ENCODE measurements around the gene ELMO3. TPM values are rescaled to one million over a fixed set of nuclear protein-coding genes. Genes with fewer than 3 reads are reported as not detected.
A peak's percentile ranks its signal among the peaks of the same experiment; 100 is the strongest.

The ELMO3 gene
- total RNA-seq, 1 experiment from 2014 or later = 1.5 TPM

GRCh38 chr16:67245186-67245585 is 46.3 kb downstream of the ELMO3 start:
- in situ Hi-C loops (cut with HindIII; ENCODE audit: low pct_unique_long_range_greater_than_20kb, low sequenced_read_pairs) = no loop called here
- no peak for DNase-seq (ENCODE audit: low read depth)

DNA sequence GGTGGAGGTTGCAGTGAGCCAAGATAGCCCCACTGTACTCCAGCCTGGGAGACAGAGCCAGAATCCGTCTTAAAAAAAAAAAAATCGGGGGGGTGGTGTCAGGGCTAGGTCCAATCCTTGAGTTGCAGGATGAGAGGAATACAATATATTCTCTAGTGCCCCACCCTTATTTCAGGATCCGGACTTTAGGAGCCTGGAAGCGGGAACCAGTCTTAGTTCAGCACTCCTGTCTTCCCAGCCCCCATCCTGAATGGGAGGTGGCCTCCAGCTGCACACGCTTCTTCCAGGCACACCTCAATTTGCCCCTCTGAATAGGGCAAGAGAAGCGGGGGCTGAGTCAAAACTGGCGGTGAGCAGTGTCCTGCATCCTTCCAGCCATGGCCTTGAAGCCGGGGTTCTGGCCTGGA is 46.7 kb downstream of the ELMO3 start:
- in situ Hi-C loops (cut with HindIII; ENCODE audit: low pct_unique_long_range_greater_than_20kb, low sequenced_read_pairs) = no loop called here
- DNase-seq (ENCODE audit: low read depth) = no peak

DNA sequence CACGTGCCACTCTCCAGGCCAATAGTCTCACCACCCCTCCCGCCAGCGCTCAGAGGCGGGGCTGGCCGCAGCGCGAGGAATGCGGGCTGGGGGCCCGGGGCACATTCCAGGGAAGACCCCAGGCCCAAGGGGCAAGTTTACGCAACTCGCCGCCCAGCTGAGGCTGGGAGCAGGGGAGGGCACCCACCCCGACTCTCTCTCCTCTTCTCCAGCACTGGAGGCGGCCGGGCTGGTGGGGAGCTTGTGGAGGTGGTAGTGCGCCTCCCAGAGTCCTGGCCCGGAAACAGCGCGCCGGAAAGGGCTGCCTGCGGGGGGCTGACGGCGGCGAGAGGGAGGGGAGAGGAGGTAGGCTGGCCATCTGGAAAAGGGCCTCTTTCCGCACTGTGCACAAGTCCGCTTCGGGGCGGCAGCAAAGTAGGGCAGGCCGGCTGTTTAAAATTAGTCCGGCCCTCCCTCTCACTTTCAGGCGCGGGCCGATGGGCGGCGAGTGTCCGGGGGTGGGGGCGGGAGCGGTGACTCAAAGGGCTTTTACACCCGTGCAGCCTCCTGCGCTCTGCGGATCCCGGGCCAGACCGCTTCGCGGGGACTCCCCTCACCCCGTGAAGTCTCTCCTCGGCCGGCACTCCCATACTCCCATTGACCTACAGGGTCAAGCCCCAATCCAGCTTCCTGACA is 47.3 kb downstream of the ELMO3 start:
- in situ Hi-C loops (cut with HindIII; ENCODE audit: low pct_unique_long_range_greater_than_20kb, low sequenced_read_pairs) = no loop called here
- DNase-seq (ENCODE audit: low read depth) = peak; percentile 71

- in situ Hi-C loops (cut with HindIII; ENCODE audit: low pct_unique_long_range_greater_than_20kb, low sequenced_read_pairs) = no loop called here
- no peak for DNase-seq (ENCODE audit: low read depth)
Measured at GRCh38 chr16:67246756-67247191, 47.8 kb downstream of the ELMO3 start.

DNA sequence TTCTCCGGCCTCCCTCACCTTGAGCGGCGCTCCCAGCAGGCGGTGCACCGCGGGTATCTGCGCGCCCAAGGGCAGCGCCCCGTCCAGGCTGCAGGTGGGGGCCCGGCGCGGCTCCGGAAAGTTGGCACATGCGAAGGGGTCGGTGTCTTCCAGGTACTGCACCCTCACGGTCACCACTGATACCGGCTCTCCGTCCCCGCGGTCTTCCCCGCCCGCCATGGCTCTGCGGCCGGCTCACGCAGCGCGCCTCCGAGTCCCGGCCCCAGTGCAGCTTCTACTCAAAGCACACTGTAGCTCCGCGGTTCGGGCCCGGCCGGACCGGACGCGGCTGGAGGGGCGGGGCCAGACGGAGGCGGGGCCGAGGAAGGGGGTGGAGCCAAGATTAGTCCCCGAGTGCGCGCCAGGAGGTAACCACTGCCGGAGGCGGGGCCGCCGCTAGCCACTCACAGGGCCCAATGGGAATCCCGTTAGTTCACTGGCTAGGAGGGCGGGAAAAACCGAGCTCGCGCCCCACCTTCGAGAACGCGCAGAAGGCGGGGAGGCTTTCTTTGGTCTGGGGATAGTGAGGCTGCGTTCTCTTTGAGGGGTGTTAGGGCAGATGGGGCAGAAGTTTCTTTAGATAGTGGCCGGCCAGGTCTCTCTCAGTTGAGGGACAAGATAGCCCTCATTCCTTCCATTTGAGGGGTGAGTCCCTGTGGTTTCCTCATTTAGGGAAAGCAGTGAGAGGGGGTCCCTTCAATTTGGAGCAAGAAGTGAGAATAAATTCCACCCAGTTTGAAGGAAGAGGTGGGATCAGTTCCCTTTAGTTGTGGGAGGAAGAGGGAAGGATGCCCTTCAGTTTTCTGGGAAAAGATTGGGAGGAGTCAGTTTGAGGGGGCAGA is 48.5 kb downstream of the ELMO3 start, which contains the start of gene FHOD1:
FHOD1 (minus strand) TSS at position 290 of the 881 bp plus-strand sequence; CDS start at position 219, 71 bp downstream.
- in situ Hi-C loops (cut with HindIII; ENCODE audit: low pct_unique_long_range_greater_than_20kb, low sequenced_read_pairs) = no loop called here
- peak; percentile 85 for DNase-seq (ENCODE audit: low read depth)

DNA sequence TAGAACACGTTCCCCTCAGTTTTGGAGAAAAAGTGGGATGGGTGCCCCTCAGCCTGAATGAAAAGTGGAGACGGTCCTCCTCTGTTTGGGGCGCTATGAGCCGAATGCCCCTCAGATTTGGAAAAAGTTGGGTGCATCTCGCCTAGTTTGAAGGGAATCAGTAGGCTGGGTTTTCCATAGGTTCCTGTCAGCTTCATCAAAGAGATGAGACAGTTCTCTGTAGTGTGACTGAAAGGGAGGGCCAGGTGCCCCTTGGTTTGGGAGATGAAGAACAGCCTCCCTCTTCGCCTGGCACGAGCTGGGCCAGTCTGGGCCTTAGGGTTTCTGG is 49.1 kb downstream of the ELMO3 start:
- in situ Hi-C loops (cut with HindIII; ENCODE audit: low pct_unique_long_range_greater_than_20kb, low sequenced_read_pairs) = no loop called here
- DNase-seq (ENCODE audit: low read depth) = no peak

DNA sequence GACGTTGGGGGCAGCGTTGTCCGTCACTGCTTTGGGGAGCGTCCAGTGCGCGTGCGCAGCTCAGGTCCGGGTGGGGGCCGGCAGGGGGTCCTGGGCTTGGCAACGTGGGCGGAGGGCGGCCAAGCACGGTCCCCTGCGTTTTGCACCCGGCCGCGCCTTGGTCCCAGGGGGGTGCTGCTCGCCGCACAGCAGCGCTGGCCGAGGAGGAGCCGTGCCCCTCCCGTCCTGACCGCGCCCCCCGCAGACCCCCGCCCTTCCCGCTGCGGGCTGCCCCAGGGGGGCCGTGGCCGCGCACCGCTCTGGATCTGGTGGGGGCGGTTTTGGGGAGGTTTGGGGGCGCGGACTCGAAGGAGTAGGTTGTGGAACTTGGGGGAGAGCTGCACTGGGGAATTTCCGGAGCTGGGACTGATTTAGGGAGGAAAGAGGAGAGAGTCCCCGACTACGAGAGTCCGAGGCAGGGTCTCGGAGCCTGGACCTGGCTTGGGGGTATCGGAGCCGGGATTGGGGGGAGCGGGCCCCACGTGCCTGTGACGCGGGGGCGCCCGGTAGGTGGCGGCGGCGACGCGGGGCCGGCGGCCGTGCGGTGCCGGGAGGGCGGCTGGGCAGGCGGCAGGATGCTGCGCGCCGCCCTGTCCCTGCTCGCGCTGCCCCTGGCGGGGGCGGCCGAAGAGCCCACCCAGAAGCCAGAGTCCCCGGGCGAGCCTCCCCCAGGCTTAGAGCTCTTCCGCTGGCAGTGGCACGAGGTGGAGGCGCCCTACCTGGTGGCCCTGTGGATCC is 49.7 kb downstream of the ELMO3 start, which contains the start of gene SLC9A5:
SLC9A5 (plus strand) TSS at position 579 of the 777 bp plus-strand sequence; CDS start at position 615, 36 bp downstream.
- in situ Hi-C loops (cut with HindIII; ENCODE audit: low pct_unique_long_range_greater_than_20kb, low sequenced_read_pairs) = no loop called here
- DNase-seq (ENCODE audit: low read depth) = no peak

GRCh38 chr16:67249178-67250044 is 50.5 kb downstream of the ELMO3 start:
- in situ Hi-C loops (cut with HindIII; ENCODE audit: low pct_unique_long_range_greater_than_20kb, low sequenced_read_pairs) = no loop called here

GRCh38 chr16:67250045-67250327 is 51.1 kb downstream of the ELMO3 start:
- in situ Hi-C loops (cut with HindIII; ENCODE audit: low pct_unique_long_range_greater_than_20kb, low sequenced_read_pairs) = no loop called here
- no peak for DNase-seq (ENCODE audit: low read depth)

More at GRCh38 chr16:67249178-67250044, 50.5 kb downstream of the ELMO3 start:
- DNase-seq (ENCODE audit: low read depth) = no peak

GRCh38 chr16:67252609-67253497 is 53.9 kb downstream of the ELMO3 start:
- in situ Hi-C loops (cut with HindIII; ENCODE audit: low pct_unique_long_range_greater_than_20kb, low sequenced_read_pairs) = no loop called here
- DNase-seq (ENCODE audit: low read depth) = no peak

Other genes with a start within 250 kb of the ELMO3 start
- gene CES3, start 237.9 kb upstream of the ELMO3 start, total RNA-seq (2014; rRNA removed; shearing (Covaris generic); ENCODE audit: low replicate concordance) = 1.8 and 2.2 TPM in 2 replicates
- 0.07 and 0.29 TPM in 2 replicates for gene CES4A, start 210.5 kb upstream of the ELMO3 start, total RNA-seq (2014; rRNA removed; shearing (Covaris generic); ENCODE audit: low replicate concordance)
- gene CBFB, start 170.0 kb upstream of the ELMO3 start, total RNA-seq (2014; rRNA removed; shearing (Covaris generic); ENCODE audit: low replicate concordance) = 8.2 and 15.5 TPM in 2 replicates
- gene PHAF1, start 89.2 kb upstream of the ELMO3 start, total RNA-seq (2014; rRNA removed; shearing (Covaris generic); ENCODE audit: low replicate concordance) = 10.3 and 12.0 TPM in 2 replicates
- gene B3GNT9, start 48.1 kb upstream of the ELMO3 start, total RNA-seq (2014; rRNA removed; shearing (Covaris generic); ENCODE audit: low replicate concordance) = 1.1 and 3.3 TPM in 2 replicates
- gene TRADD, start 39.2 kb upstream of the ELMO3 start, total RNA-seq (2014; rRNA removed; shearing (Covaris generic); ENCODE audit: low replicate concordance) = 58.8 and 77.6 TPM in 2 replicates
- 19.4 and 26.5 TPM in 2 replicates for gene FBXL8, start 39.2 kb upstream of the ELMO3 start, total RNA-seq (2014; rRNA removed; shearing (Covaris generic); ENCODE audit: low replicate concordance)
- 16.5 and 25.6 TPM in 2 replicates for gene HSF4, start 34.4 kb upstream of the ELMO3 start, total RNA-seq (2014; rRNA removed; shearing (Covaris generic); ENCODE audit: low replicate concordance)
- 114 and 120 TPM in 2 replicates for gene NOL3, start 28.6 kb upstream of the ELMO3 start, total RNA-seq (2014; rRNA removed; shearing (Covaris generic); ENCODE audit: low replicate concordance)
- gene MATCAP1, start 15.2 kb upstream of the ELMO3 start, total RNA-seq (2014; rRNA removed; shearing (Covaris generic); ENCODE audit: low replicate concordance) = 10.1 and 25.8 TPM in 2 replicates
- gene EXOC3L1, start 9.0 kb upstream of the ELMO3 start, total RNA-seq (2014; rRNA removed; shearing (Covaris generic); ENCODE audit: low replicate concordance) = not detected in 2 replicates
- 58.8 and 91.2 TPM in 2 replicates for gene E2F4, start 7.0 kb upstream of the ELMO3 start, total RNA-seq (2014; rRNA removed; shearing (Covaris generic); ENCODE audit: low replicate concordance)
- 75.8 and 97.1 TPM in 2 replicates for gene TMEM208, start 28.0 kb downstream of the ELMO3 start, total RNA-seq (2014; rRNA removed; shearing (Covaris generic); ENCODE audit: low replicate concordance)
- gene FHOD1, start 48.4 kb downstream of the ELMO3 start, total RNA-seq (2014; rRNA removed; shearing (Covaris generic); ENCODE audit: low replicate concordance) = 4.1 and 6.2 TPM in 2 replicates
- not detected in 2 replicates for gene SLC9A5, start 49.8 kb downstream of the ELMO3 start, total RNA-seq (2014; rRNA removed; shearing (Covaris generic); ENCODE audit: low replicate concordance)
- 20.5 and 21.2 TPM in 2 replicates for gene PLEKHG4, start 80.4 kb downstream of the ELMO3 start, total RNA-seq (2014; rRNA removed; shearing (Covaris generic); ENCODE audit: low replicate concordance)
- 0.49 and 5.7 TPM in 2 replicates for gene KCTD19, start 127.6 kb downstream of the ELMO3 start, total RNA-seq (2014; rRNA removed; shearing (Covaris generic); ENCODE audit: low replicate concordance)
- 0.37 TPM in 1 of 2 replicates, not detected in the other for gene LRRC36, start 127.7 kb downstream of the ELMO3 start, total RNA-seq (2014; rRNA removed; shearing (Covaris generic); ENCODE audit: low replicate concordance)
- 4.6 and 22.3 TPM in 2 replicates for gene TPPP3, start 194.4 kb downstream of the ELMO3 start, total RNA-seq (2014; rRNA removed; shearing (Covaris generic); ENCODE audit: low replicate concordance)
- gene ZDHHC1, start 217.3 kb downstream of the ELMO3 start, total RNA-seq (2014; rRNA removed; shearing (Covaris generic); ENCODE audit: low replicate concordance) = 6.3 and 13.5 TPM in 2 replicates
- gene HSD11B2, start 232.0 kb downstream of the ELMO3 start, total RNA-seq (2014; rRNA removed; shearing (Covaris generic); ENCODE audit: low replicate concordance) = not detected in 2 replicates